ENCODE results near the gene FAM163B. TPM values are rescaled to one million over a fixed set of nuclear protein-coding genes. Genes with fewer than 3 reads are reported as not detected.

The FAM163B gene
- total RNA-seq, 1 donor from 2014 or later, result not detected

- no peak for DNase-seq
- no peak for ATAC-seq
- intact Hi-C loops (cut with micrococcal nuclease), result no loop called here
Observed at GRCh38 chr9:133622555-133622954, 13.4 kb upstream of the FAM163B start.

GRCh38 chr9:133621725-133622267 lies 12.6 kb upstream of the FAM163B start:
- intact Hi-C loops (cut with micrococcal nuclease), result no loop called here
- ATAC-seq, result no peak
- DNase-seq, result no peak

- DNase-seq, result no peak
- intact Hi-C loops (cut with micrococcal nuclease), result no loop called here
- no peak for ATAC-seq
Observed at GRCh38 chr9:133619791-133620190, 10.6 kb upstream of the FAM163B start.

- intact Hi-C loops (cut with micrococcal nuclease), result no loop called here
- no peak for DNase-seq
- ATAC-seq, result no peak
Observed at GRCh38 chr9:133618726-133619125, 9.5 kb upstream of the FAM163B start.

GRCh38 chr9:133616643-133617405 lies 7.6 kb upstream of the FAM163B start:
- no peak for DNase-seq
- no peak for ATAC-seq
- intact Hi-C loops (cut with micrococcal nuclease), result no loop called here

GRCh38 chr9:133615606-133616188 lies 6.5 kb upstream of the FAM163B start:
- DNase-seq, result no peak
- no peak for ATAC-seq
- intact Hi-C loops (cut with micrococcal nuclease), result no loop called here

DNA sequence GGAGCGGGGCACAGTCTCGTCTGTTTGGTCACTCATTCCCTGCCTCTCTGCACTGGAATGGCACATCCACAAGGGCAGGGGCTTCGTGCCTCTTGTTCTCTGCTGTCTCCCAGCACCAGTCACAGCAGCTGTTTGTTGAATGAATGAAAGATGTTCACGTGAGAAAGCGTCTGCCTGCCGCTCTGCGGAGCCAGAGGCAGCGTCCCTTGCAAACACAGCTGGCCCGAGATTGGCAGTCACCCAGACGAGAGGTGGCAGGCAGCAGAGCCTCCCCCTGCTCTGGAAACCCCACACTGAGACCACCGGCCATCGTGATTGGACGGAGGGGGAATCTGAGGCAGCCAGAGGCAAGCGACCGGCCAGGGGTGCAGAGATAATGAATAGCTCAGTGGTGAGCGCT lies 6.0 kb upstream of the FAM163B start:
- no peak for ATAC-seq
- intact Hi-C loops (cut with micrococcal nuclease), result no loop called here
- DNase-seq, result no peak

DNA sequence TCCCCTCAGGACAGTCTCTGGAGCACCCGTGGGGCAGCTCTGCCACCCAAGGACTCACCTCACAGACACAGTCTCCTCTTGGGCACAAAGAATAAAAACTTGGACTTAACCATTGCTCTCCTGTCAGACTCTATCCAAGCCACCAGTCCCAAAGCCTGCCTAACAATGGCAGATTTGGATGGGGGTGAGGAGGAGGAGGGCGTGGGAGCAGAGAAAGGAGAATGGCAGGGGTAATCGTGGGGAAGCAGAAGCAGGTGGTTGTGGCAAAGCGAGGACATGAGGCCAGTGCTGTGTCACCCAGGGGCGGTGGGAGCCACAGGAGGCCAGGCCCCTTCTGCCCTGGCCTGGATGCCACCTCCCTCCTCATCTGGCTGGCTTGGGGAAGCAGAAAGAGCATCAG lies 5.5 kb upstream of the FAM163B start:
- intact Hi-C loops (cut with micrococcal nuclease), result no loop called here
- DNase-seq (no peak), ATAC-seq (no peak)

- intact Hi-C loops (cut with micrococcal nuclease), result no loop called here
- ATAC-seq (no peak), DNase-seq (no peak)
Observed at GRCh38 chr9:133614056-133614455, 4.9 kb upstream of the FAM163B start.

- ATAC-seq (no peak), DNase-seq (no peak)
- intact Hi-C loops (cut with micrococcal nuclease), result no loop called here
Observed at GRCh38 chr9:133613432-133613831, 4.2 kb upstream of the FAM163B start.

- intact Hi-C loops (cut with micrococcal nuclease), result no loop called here
- ATAC-seq (no peak), DNase-seq (no peak)
Observed at GRCh38 chr9:133612816-133613215, 3.6 kb upstream of the FAM163B start.

GRCh38 chr9:133612051-133612450 lies 2.9 kb upstream of the FAM163B start:
- no peak for ATAC-seq
- intact Hi-C loops (cut with micrococcal nuclease), result no loop called here
- DNase-seq, result no peak

- ATAC-seq, result no peak
Observed at GRCh38 chr9:133610845-133611244, 1.7 kb upstream of the FAM163B start.

DNA sequence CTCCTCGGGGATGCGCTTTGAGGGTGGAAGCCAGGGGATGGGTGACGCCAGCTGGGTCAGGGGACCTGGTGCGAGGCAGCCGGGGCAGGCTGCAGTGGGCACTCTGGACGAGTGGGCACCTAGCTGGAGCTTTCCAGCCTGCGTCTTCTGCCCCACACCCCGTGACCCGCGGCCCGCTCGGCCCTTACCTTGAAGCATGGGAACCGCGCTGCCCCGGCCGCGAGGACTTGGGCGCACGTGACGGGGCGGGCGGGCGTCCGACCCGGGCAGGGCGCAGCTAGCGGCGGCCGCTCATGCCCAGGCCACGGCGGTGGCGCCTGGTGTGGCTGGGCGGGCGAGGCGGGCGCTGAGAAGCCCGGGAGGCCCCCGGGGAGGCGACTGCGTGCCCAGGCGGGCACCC lies 300 bp downstream of the FAM163B start:
- intact Hi-C loops (cut with micrococcal nuclease), result no loop called here
- ATAC-seq (no peak), DNase-seq (no peak)

More at GRCh38 chr9:133610845-133611244, 1.7 kb upstream of the FAM163B start:
- intact Hi-C loops (cut with micrococcal nuclease), result no loop called here
- no peak for DNase-seq

DNA sequence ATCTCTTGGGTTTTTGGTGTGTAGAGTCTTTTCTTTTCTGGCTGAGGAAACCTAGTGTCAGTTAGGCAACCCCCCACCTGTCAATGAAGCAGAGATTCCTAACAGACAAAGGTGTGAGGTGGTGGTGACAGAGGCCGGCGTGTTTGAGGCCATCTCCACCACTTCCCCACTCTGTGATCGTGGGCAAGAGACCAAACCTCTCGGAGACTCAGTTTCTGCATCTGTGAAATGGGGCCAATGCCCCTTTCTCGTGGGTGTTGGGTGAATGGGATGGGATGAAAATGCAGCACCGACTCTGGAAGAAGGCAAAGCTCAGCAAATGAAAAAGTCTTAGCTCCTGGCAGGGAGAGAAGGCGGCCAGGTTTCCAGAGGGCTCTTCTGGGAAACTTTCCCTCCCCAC lies 807 bp downstream of the FAM163B start:
- DNase-seq, result no peak
- intact Hi-C loops (cut with micrococcal nuclease), result no loop called here

GRCh38 chr9:133607976-133608375 lies 1.2 kb downstream of the FAM163B start:
- DNase-seq, result no peak

More for the DNA sequence above, 807 bp downstream of the FAM163B start:
- no peak for ATAC-seq

GRCh38 chr9:133607381-133607780 lies 1.8 kb downstream of the FAM163B start:
- ATAC-seq, result no peak
- intact Hi-C loops (cut with micrococcal nuclease), result no loop called here

More at GRCh38 chr9:133607976-133608375, 1.2 kb downstream of the FAM163B start:
- intact Hi-C loops (cut with micrococcal nuclease), result no loop called here
- no peak for ATAC-seq

DNA sequence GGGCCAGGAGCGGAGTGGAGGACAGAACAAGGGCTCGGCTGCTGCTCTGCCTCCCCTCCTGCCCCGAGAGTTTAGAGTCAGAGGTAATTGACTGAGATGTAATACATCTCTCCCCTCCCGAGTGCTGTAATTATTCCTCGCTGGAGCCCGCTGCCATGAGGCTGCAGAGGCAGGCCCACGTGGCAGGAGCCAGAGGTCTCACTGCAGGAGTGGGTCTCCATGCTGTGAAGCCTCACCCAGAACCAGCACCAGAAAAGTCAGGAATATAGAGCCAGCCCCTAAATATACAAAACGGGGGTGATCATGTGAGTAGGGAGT lies 2.5 kb downstream of the FAM163B start:
- ATAC-seq (no peak), DNase-seq (no peak)
- intact Hi-C loops (cut with micrococcal nuclease), result no loop called here

More at GRCh38 chr9:133607381-133607780, 1.8 kb downstream of the FAM163B start:
- no peak for DNase-seq

- intact Hi-C loops (cut with micrococcal nuclease), result no loop called here
Observed at GRCh38 chr9:133605856-133606707, 3.1 kb downstream of the FAM163B start.

GRCh38 chr9:133605446-133605845 lies 3.7 kb downstream of the FAM163B start:
- DNase-seq, result no peak
- intact Hi-C loops (cut with micrococcal nuclease), result no loop called here
- no peak for ATAC-seq

More at GRCh38 chr9:133605856-133606707, 3.1 kb downstream of the FAM163B start:
- DNase-seq (no peak), ATAC-seq (no peak)

Measured in left ventricle myocardium superior (tissue), 1 donor.